ENCODE data around the gene KRT17.

DNA sequence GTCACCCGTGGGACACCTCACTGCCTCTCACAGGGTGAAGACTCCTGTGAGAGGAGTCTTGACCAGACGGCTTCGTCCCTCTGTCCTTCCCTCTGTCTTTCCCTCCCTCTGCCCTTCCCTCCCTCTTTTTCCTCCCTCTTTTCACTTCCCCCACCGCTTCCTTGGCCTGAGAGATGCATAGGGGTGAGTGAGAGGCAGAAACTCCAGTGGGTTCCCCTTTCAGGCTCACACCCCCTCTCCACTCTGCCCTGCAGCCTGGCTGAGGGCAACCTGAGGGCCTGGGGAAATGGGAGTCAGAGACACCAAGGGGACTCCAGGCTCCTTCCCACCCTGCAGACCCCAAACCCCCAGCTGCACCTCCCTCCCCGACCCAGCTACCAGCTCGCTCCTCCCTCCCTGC, 14.6 kb upstream of the KRT17 start:
- no peak for TF ChIP-seq CTCF (IDR thresholded peaks at IDR 0.05)
- no peak for TF ChIP-seq FOXP1 (CRISPR knock-in tag; IDR thresholded peaks at IDR 0.05; ENCODE audit: borderline replicate concordance)

Data from WTC11 (cell line).